Endothelial cell (in vitro differentiated cells): ENCODE results near the gene KRT15. TPM values are rescaled to one million over a fixed set of nuclear protein-coding genes. Genes with fewer than 3 reads are reported as not detected.

ENCODE experiments used
- DNase-seq: peaks from one replicate; pipeline ENCODE4 v3.0.0; 2021; ENCODE audit warnings: low spot score
- H3K27ac Mint-ChIP-seq: one replicate; pipeline ENCODE4 v1.8.0; 2021; ENCODE audit warnings: mixed read lengths, inconsistent platforms; ENCODE audit not compliant: unreplicated experiment
- H3K27me3 Mint-ChIP-seq: one replicate; pipeline ENCODE4 v1.8.0; 2021; ENCODE audit warnings: mild to moderate bottlenecking, moderate library complexity, mixed read lengths, inconsistent platforms; ENCODE audit not compliant: unreplicated experiment
- H3K36me3 Mint-ChIP-seq: one replicate; pipeline ENCODE4 v1.8.0; 2021; ENCODE audit warnings: mild to moderate bottlenecking, low read depth, mixed read lengths, inconsistent platforms; ENCODE audit not compliant: unreplicated experiment
- H3K4me1 Mint-ChIP-seq: one replicate; pipeline ENCODE4 v1.8.0; 2021; ENCODE audit warnings: mild to moderate bottlenecking, mixed read lengths, inconsistent platforms; ENCODE audit not compliant: unreplicated experiment
- H3K4me3 Mint-ChIP-seq: one replicate; pipeline ENCODE4 v1.8.0; 2021; ENCODE audit warnings: mild to moderate bottlenecking, mixed read lengths, inconsistent platforms; ENCODE audit not compliant: unreplicated experiment
- H3K9me3 Mint-ChIP-seq: one replicate; pipeline ENCODE4 v1.8.0; 2021; ENCODE audit warnings: mixed read lengths, inconsistent platforms; ENCODE audit not compliant: unreplicated experiment
- CTCF ChIP-seq: fragments of 200-600 bp; sonication (generic); IDR thresholded peaks from one replicate; pipeline ENCODE4 v1.5.0; 2021; ENCODE audit warnings: antibody characterized with exemption; ENCODE audit not compliant: unreplicated experiment
- total RNA-seq: library from RNA; stranded (reverse); fragmentation: NEBNext Ultra II Directional; extraction: Animal tissue kit (Norgen Biotek cat#: 25700); gene quantifications from one replicate; pipeline ENCODE4 v1.2.1, GENCODE V29; 2021; ENCODE audit not compliant: unreplicated experiment

The KRT15 gene
- total RNA-seq, 1 donor from 2014 or later: not detected

DNA sequence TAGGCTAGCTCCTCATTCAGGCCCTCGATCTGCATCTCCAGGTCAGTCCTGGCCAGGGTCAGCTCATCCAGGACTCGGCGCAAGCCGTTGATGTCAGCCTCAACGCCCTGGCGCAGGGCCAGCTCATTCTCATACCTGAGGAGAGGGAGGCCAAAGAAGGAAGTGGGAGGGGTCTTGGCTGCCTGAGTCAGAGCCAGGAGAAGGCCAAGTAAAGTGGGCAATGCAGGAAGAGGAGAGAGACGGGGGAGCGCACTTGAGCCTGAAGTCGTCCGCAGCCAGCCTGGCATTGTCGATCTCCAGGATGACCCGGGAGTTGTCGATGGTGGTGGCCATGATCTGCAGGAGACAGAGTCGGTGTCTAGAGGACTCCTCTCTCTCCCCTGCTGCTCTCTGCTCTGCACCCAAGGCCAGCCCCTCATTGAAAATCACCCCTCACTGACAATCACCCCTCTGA is 1.8 kb downstream of the KRT15 start:
- no peak overlapping the region for H3K4me3 Mint-ChIP-seq
- H3K9me3 Mint-ChIP-seq: no peaks in the 10 kb centered on the region
- no peaks in the 10 kb centered on the region for H3K36me3 Mint-ChIP-seq
- no peak overlapping the region for H3K27ac Mint-ChIP-seq
- no peaks in the 10 kb centered on the region for H3K27me3 Mint-ChIP-seq
- no peaks in the 10 kb centered on the region for H3K4me1 Mint-ChIP-seq
- no peak for DNase-seq
- no peak for TF ChIP-seq CTCF

GRCh38 chr17:41516147-41516829 is 2.4 kb downstream of the KRT15 start:
- H3K27me3 Mint-ChIP-seq: no peaks in the 10 kb centered on the region
- H3K36me3 Mint-ChIP-seq: no peaks in the 10 kb centered on the region
- DNase-seq: no peak
- H3K9me3 Mint-ChIP-seq: no peaks in the 10 kb centered on the region
- no peak overlapping the region for H3K27ac Mint-ChIP-seq
- no peak for TF ChIP-seq CTCF
- no peaks in the 10 kb centered on the region for H3K4me1 Mint-ChIP-seq
- no peak overlapping the region for H3K4me3 Mint-ChIP-seq

DNA sequence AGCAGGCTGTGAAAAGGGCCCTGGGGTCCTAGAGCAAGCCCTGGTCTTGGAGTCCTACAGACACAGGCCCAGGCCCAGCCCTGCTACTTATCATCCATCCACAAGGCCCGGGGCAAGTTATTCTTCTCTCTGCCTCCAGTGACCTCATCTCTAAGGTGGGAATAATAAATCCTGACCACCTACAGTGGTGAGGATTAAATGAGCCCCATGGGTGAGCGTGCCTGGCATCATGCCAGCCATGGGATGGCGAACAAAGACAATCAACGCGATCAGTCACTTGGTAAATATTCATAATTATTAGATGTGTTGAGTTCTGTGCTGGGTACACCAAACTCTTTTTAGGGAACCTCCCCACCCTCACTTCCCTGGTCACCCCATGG is 5.5 kb downstream of the KRT15 start:
- DNase-seq: no peak
- Mint-ChIP-seq H3K27ac (no peak overlapping the region), H3K36me3 (no peaks in the 10 kb centered on the region), H3K4me1 (no peaks in the 10 kb centered on the region), H3K27me3 (no peaks in the 10 kb centered on the region), H3K9me3 (no peaks in the 10 kb centered on the region), H3K4me3 (no peak overlapping the region)
- TF ChIP-seq CTCF: no peak

- Mint-ChIP-seq H3K9me3 (no peaks in the 10 kb centered on the region), H3K4me1 (no peaks in the 10 kb centered on the region), H3K4me3 (no peak overlapping the region)
Observed at GRCh38 chr17:41512546-41513167, 6.0 kb downstream of the KRT15 start.

More at GRCh38 chr17:41512546-41513167, 6.0 kb downstream of the KRT15 start:
- H3K36me3 Mint-ChIP-seq: no peaks in the 10 kb centered on the region
- H3K27me3 Mint-ChIP-seq: no peaks in the 10 kb centered on the region
- no peak for DNase-seq
- no peak for TF ChIP-seq CTCF
- no peak overlapping the region for H3K27ac Mint-ChIP-seq
